Fibroblast of upper back skin (primary cell): ENCODE results near the gene EIF4ENIF1.
"Not testable (repeated sequence)": the region's sequence is repeated elsewhere in the genome, so short reads cannot be mapped to it uniquely, and the experiment has no call there.

Source experiments
- DNase-seq: peaks from one replicate; pipeline ENCODE4 v3.0.0-alpha.2; 2013

EIF4ENIF1 gene, protein sequence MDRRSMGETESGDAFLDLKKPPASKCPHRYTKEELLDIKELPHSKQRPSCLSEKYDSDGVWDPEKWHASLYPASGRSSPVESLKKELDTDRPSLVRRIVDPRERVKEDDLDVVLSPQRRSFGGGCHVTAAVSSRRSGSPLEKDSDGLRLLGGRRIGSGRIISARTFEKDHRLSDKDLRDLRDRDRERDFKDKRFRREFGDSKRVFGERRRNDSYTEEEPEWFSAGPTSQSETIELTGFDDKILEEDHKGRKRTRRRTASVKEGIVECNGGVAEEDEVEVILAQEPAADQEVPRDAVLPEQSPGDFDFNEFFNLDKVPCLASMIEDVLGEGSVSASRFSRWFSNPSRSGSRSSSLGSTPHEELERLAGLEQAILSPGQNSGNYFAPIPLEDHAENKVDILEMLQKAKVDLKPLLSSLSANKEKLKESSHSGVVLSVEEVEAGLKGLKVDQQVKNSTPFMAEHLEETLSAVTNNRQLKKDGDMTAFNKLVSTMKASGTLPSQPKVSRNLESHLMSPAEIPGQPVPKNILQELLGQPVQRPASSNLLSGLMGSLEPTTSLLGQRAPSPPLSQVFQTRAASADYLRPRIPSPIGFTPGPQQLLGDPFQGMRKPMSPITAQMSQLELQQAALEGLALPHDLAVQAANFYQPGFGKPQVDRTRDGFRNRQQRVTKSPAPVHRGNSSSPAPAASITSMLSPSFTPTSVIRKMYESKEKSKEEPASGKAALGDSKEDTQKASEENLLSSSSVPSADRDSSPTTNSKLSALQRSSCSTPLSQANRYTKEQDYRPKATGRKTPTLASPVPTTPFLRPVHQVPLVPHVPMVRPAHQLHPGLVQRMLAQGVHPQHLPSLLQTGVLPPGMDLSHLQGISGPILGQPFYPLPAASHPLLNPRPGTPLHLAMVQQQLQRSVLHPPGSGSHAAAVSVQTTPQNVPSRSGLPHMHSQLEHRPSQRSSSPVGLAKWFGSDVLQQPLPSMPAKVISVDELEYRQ

DNA sequence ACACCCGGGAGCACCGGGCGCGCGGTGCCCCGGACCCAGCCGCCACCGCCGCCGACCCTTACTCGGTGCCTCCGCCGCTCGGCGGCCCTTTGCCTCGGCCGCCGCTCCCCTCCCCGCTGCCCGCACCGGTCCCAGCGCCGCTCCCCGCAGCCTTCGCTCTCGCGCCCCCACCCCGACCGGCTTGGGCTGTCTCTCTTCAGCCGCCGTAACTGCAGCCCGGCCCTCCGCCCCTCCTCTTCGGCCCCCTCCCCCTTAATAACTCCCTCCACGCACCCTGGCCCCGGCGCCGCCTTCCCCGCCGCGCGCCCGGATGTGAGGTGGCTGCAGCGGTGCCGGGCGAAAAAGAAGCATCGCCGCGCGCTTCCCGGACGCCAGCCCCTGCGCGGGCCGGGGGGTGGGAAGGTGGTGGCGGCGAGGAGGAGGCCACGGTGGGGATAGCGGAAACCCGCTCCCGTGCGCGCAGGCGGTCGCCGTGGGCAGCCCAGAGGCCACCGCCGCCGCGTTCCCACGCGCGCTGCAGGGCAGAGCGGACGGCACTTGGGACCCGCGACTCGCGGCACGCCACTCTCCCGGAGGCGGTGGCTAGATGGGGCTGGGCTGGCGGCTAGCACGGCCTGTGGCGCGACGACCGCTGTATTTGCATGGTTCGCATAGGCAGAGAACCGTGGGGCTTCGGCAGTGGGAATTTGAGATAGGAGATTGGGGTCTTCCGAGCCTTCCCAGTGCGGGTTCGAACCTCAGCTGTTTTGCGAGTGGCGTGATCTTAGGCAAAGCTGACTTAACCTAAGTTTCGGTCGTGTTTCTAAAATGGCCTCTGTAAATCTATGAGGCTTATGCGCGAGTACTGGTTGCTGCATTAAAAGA lies at the start of gene EIF4ENIF1:
EIF4ENIF1 (minus strand) TSS at position 211 of the 864 bp plus-strand sequence. CDS start 1,124 bp downstream, outside the sequence.
- DNase-seq = peak; percentile 87

GRCh38 chr22:31538815-31539214 lies 49.2 kb upstream of the EIF4ENIF1 start:
- no peak for DNase-seq

DNA sequence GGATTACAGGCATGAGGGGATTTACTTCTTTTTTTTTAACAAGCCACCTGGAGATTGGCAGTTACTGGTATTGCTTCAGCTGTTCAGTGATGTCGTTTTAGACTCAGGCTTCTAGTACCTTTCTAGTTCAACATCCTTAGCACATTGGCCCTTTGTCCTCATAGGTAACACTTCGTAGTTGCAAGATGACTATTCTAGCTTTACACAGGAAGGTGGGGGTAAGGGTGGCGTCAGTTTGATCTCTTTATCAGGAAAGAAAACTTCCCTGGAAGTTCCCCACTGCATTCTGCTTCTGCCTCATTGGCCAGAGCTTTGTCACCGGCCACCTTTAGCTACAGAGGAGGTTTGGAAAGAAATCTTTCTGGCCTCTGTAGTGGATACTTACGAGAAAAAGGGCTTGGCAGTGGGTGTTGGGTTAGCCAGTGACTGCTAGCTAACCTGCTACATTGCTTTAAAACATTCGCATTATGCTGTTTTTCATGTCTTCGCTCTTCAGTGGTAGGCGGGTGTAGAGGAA lies 47.4 kb upstream of the EIF4ENIF1 start:
- no peak for DNase-seq

GRCh38 chr22:31533374-31533773 lies 43.7 kb upstream of the EIF4ENIF1 start:
- no peak for DNase-seq

- peak; percentile 24 for DNase-seq
Measured at GRCh38 chr22:31532060-31532459, 42.4 kb upstream of the EIF4ENIF1 start.

- peak; percentile 67 for DNase-seq
Measured at GRCh38 chr22:31530823-31531195, 41.2 kb upstream of the EIF4ENIF1 start.

GRCh38 chr22:31526270-31526669 lies 36.6 kb upstream of the EIF4ENIF1 start:
- DNase-seq = no peak

- not testable (repeated sequence) for DNase-seq
Measured at GRCh38 chr22:31524132-31524531, 34.5 kb upstream of the EIF4ENIF1 start.

DNA sequence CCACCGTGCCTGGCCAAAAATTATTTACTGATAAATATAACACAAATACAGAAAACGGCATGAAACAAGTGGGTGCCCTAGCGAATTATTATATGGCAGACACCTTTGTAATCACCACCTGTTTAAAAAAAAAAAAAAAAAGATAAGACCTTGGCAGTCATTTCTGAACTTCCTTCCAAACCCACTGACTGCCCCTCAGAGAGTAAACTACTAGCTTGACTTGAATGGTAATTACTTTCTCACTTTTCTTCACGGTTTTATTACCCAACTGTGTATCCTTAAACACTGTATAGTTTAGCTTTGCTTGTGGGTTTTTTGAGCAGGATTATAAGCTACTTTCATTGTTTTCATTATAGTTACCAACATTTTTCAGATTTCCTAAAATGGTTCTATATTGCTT lies 30.4 kb upstream of the EIF4ENIF1 start:
- DNase-seq = no peak

GRCh38 chr22:31509061-31509762 lies 19.6 kb upstream of the EIF4ENIF1 start:
- DNase-seq = no peak

- no peak for DNase-seq
Measured at GRCh38 chr22:31508536-31508935, 18.9 kb upstream of the EIF4ENIF1 start.

DNA sequence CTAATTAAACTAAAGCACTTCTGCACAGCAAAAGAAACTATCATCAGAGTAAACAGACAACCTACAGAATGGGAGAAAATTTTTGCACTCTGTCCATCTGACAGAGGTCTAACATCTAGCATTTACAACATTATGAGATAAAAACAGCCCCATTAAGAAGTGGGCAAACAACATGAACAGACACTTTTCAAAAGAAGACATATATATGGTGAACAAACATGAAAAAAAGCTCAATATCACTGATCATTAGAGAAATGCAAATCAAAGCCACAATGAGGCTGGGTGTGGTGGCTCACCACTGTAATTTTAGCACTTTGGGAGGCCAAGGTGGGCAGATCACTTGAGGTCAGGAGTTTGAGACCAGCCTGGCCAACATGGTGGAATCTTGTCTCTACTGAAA lies 17.9 kb upstream of the EIF4ENIF1 start:
- not testable (repeated sequence) for DNase-seq

DNA sequence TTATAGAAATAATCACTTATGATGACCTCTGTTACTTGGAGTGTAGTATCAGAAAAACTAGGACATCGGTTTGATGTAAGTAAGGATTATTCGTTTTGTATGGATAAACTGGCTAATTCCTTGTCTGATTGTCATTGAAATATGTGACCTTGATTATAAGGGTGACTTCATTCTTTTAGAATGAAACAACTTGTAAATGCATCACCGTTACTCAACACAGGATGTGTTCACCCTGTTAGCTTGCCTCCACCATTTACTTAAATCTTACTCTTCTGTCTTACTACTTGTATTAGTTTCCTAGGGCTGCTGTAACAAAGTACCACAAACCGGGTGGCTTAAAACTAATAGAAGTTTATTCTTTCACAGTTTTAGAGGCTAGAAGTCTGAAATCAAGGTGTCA lies 14.6 kb upstream of the EIF4ENIF1 start:
- DNase-seq = peak; percentile 24

- no peak for DNase-seq
Measured at GRCh38 chr22:31503211-31503964, 13.7 kb upstream of the EIF4ENIF1 start.

GRCh38 chr22:31501738-31502137 lies 12.1 kb upstream of the EIF4ENIF1 start:
- DNase-seq = no peak

DNA sequence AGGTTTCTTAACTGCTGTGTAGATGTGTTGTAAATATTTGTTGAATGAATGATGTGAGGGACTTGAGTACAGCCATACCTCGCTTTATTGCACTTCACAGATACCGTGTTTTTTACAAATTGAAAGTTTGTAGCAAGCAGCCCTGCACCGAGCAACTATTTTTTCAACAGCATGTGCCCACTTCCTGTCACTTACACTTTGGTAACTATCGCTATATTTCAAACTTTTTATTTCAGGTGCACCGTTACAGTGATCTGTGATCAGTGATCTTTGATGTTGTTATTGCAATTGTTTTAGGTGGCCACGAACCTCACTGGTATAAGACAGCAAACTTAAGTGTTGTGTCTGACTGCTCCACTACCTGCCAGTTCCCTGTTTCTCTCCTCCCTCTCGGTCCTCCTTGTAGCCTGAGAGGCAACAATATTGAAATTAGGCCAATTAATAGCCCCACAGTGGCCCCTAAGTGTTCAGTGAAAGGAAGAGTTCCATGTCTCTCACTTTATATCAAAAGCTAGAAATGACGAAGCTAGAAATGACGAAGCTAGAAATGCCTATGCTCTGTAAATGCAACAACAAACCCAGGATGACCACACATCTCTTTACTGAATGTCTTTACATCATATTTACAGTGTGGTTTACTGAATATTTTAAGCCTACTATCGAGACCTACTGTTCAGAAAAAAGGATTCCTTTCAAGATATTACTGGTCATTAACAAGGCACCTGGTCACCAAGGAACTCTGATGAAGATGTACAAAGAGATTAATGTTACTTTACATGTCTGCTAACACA lies 7.7 kb upstream of the EIF4ENIF1 start:
- no peak for DNase-seq

- no peak for DNase-seq
Measured at GRCh38 chr22:31496735-31497146, 7.1 kb upstream of the EIF4ENIF1 start.

DNA sequence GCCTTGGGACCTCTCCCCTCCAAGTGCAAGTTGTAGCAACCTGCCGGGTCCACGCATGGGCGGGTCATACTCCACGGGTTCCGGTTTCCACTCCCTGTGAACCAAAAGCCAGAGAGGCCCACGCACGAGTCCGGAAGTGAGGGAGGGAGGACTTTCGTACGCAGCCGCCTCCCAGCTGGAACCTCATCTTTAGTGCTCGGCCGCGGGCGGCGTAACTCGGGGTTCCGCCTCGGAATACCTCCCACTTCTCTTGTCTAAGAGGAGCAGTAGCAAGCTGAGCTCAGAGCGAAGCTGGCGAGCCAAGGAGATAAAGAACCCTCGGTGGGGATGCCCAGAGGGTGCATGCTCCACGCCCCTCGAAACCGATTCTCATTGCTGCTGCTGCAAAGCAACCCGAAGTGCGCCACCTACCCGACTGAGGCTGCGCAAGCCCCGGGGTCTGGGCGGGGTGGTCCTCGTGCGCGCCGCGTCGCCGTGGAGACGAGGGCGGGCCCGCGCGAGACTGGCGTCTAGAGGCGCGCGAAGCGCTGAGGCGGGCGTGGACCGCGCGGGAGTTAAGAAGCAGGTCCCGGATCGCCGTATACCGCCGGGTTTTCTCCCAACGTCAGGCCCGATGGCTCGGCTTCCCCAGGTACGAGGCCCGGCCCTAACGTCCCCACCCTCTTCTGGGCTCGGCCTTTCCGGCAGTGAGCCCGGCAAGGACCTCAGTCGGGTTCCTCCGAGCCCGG lies 6.5 kb upstream of the EIF4ENIF1 start, which contains the start of gene SFI1:
SFI1 (plus strand) TSS at position 530 of the 728 bp plus-strand sequence. CDS start 11,749 bp downstream, outside the sequence.
- peak; percentile 85 for DNase-seq

GRCh38 chr22:31495343-31495742 lies 5.7 kb upstream of the EIF4ENIF1 start:
- no peak for DNase-seq
